Measurements from ENCODE around the gene DPPA2.
"Not testable (repeated sequence)": the region's sequence is repeated elsewhere in the genome, so short reads cannot be mapped to it uniquely, and the experiment has no call there.

The DPPA2 gene, protein sequence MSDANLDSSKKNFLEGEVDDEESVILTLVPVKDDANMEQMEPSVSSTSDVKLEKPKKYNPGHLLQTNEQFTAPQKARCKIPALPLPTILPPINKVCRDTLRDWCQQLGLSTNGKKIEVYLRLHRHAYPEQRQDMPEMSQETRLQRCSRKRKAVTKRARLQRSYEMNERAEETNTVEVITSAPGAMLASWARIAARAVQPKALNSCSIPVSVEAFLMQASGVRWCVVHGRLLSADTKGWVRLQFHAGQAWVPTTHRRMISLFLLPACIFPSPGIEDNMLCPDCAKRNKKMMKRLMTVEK

DNA sequence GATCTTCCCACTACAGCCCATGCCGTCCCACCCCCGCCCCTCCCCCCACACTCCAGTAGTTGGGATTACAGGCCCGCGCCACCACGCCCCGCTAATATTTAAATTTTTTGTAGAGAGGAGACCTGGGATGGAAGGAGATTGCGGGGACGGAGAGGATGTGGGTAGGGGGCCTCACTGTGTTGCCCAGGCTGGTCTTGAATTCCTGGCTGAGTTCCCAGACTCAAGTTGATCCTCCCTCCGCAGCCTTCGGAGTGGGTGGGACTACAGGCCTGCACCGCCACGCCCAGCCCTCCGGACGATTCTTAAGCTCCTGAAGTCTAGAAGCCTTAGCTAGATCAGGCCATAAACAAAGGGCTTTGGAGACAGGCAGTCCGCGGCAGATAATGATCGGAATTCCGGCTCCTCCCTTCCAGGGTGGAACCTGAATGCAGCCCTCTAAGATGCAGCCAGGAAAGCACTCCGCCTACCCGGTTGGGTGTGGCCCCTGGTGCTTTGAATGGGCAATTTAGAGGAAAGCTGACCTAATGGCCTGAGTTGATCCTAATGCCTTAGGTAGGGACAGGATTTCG is at the start of gene DPPA2:
Gene DPPA2 (minus strand): TSS at position 356 of the 569 bp plus-strand sequence. CDS start 1,975 bp downstream, outside the sequence.
- H3K36me3 ChIP-seq (ENCODE audit: control insufficient read depth, low read depth, low read length): no peaks in the 10 kb centered on the region
- H3K9ac ChIP-seq (ENCODE audit: low read length): no peak within 1 kb of the TSS
- H3K27ac ChIP-seq (ENCODE audit: low read length): no peak within 1 kb of the TSS
- peaks cover 20% of the 10 kb centered on the region for H3K4me1 ChIP-seq (ENCODE audit: control insufficient read depth, low read depth, low read length)
- no peaks in the 10 kb centered on the region for H3K9me3 ChIP-seq (ENCODE audit: control insufficient read depth, low read depth, low read length)
- H3K27me3 ChIP-seq (ENCODE audit: control insufficient read depth, insufficient read depth, low read length): no peaks in the 10 kb centered on the region
- H3K4me3 ChIP-seq (ENCODE audit: low read length): no peak within 1 kb of the TSS

DNA sequence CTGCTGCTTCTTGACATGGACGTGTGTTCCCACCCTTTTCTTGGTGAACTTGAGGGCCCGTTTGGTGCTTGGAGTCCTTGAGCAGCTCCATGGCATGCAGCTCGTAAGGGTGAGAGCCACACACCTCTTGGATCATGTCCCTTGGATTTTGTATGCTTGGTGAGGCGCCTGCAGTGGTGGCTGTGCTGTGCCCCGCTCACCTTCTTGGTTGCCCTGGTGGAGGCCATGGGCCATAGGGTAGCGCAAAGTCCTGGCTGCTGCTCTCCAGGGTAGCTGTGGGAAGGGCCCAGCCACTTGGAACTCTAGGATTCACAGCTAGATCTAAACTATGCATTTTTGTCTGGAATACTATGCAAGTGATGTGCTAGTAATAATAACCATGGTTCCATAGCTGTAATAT is 47.8 kb upstream of the DPPA2 start:
- no peaks in the 10 kb centered on the region for H3K9me3 ChIP-seq (ENCODE audit: control insufficient read depth, low read depth, low read length)
- H3K27me3 ChIP-seq (ENCODE audit: control insufficient read depth, insufficient read depth, low read length): no peaks in the 10 kb centered on the region
- no peak overlapping the region for H3K9ac ChIP-seq (ENCODE audit: low read length)
- H3K27ac ChIP-seq (ENCODE audit: low read length): no peak overlapping the region
- no peaks in the 10 kb centered on the region for H3K36me3 ChIP-seq (ENCODE audit: control insufficient read depth, low read depth, low read length)
- no peak overlapping the region for H3K4me3 ChIP-seq (ENCODE audit: low read length)
- no peaks in the 10 kb centered on the region for H3K4me1 ChIP-seq (ENCODE audit: control insufficient read depth, low read depth, low read length)

DNA sequence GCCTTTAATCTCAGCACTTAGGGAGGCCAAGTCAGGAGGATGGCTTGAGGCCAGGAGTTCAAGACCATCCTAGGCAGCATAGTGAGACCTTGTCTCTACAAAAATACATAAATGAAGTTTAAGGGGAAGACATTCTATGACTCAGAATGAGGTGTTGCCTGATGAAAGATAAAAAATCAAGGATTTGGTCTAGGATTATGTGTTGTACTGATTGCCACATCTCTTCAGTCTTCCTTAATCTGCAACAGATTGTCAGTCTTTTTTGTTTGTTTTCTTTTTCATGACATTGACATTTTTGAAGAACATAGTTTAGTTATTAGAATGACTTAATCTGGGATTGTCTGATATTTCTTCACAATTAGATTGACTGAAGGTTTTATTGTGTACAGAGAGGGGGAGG is 47.3 kb upstream of the DPPA2 start:
- H3K4me3 ChIP-seq (ENCODE audit: low read length): no peak overlapping the region
- no peak overlapping the region for H3K27ac ChIP-seq (ENCODE audit: low read length)
- H3K36me3 ChIP-seq (ENCODE audit: control insufficient read depth, low read depth, low read length): no peaks in the 10 kb centered on the region

DNA sequence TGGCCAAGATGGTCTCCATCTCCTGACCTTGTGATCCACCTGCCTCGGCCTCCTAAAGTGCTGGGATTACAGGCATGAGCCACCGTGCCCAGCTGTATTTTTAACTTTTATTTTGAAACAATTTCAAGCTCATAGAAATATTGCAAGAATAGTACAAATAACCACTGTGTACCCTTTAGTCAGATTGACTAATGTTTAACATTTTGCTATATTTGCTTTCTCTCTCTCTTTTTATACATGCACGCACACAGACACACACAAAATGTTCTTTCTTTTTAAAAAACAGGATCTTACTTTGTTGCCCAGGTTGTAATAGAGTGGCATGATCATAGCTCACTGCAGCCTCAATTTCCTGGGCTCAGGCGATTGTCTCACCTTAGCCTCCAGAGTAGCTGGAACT is 46.5 kb upstream of the DPPA2 start:
- no peaks in the 10 kb centered on the region for H3K4me1 ChIP-seq (ENCODE audit: control insufficient read depth, low read depth, low read length)

More for the DNA sequence above, 47.3 kb upstream of the DPPA2 start:
- Histone ChIP-seq H3K4me1 (ENCODE audit: control insufficient read depth, low read depth, low read length) (no peaks in the 10 kb centered on the region), H3K27me3 (ENCODE audit: control insufficient read depth, insufficient read depth, low read length) (no peaks in the 10 kb centered on the region), H3K9me3 (ENCODE audit: control insufficient read depth, low read depth, low read length) (no peaks in the 10 kb centered on the region), H3K9ac (ENCODE audit: low read length) (no peak overlapping the region)

DNA sequence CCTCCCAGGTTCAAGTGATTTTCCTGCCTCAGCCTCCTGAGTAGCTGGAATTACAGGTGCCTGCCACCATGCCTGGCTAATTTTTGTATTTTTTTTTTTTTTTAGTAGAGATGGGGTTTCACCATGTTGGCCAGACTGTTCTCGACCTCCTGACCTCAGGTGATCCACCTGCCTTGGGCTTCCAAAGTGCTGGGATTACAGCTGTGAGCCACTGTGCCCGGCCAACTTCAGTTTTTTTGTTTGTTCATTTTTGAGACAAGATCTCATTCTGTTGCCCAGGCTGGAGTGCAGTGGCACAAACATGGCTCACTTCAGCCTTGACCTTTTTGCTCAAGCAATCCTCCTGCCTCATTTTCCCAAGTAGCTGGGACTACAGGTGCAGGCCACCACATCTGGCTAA is 42.5 kb upstream of the DPPA2 start:
- not testable (repeated sequence) for H3K9me3 ChIP-seq (ENCODE audit: control insufficient read depth, low read depth, low read length); H3K27ac ChIP-seq (ENCODE audit: low read length); H3K9ac ChIP-seq (ENCODE audit: low read length); H3K27me3 ChIP-seq (ENCODE audit: control insufficient read depth, insufficient read depth, low read length); H3K36me3 ChIP-seq (ENCODE audit: control insufficient read depth, low read depth, low read length); H3K4me3 ChIP-seq (ENCODE audit: low read length)
- H3K4me1 ChIP-seq (ENCODE audit: control insufficient read depth, low read depth, low read length): peaks cover 26% of the 10 kb centered on the region

More for the DNA sequence above, 46.5 kb upstream of the DPPA2 start:
- Histone ChIP-seq H3K4me3 (ENCODE audit: low read length) (no peak overlapping the region), H3K36me3 (ENCODE audit: control insufficient read depth, low read depth, low read length) (no peaks in the 10 kb centered on the region), H3K27ac (ENCODE audit: low read length) (no peak overlapping the region), H3K9me3 (ENCODE audit: control insufficient read depth, low read depth, low read length) (no peaks in the 10 kb centered on the region), H3K27me3 (ENCODE audit: control insufficient read depth, insufficient read depth, low read length) (no peaks in the 10 kb centered on the region), H3K9ac (ENCODE audit: low read length) (no peak overlapping the region)

DNA sequence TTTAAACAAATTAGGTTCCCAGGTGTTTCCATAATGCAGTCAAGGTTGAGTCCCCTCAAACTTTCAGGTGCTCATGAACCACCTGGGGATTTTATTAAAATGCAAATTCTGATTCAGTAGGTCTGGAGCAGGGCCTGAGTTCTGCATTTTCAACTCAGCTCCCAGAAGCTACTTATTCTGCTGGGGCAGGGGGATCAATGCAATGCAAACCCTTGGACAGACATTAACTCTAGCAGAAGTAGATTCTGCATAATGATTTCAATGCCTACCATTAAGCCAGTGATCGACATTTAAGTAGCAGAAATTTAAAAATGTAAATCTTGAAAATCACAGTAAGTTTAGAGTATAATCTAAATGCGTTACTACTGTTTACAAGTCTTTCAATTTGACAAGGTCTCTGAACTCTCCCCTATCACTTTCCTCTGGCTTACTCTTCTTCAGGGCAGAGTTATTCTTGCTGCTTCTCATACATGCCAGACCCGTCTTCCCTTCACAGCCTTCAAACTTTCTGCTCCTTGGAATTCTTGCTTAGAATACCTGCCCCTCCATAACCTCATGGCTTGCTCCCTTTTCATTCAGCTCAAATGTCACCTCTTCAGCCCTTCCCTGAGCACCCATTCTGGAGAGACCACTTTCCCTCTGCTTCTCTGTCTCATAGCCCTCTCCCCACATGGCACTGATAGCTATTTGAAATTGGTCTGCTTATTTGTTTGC is 40.3 kb upstream of the DPPA2 start:
- H3K4me3 ChIP-seq (ENCODE audit: low read length): peak overlapping the region; percentile 49
- peak overlapping the region; percentile 31 for H3K9ac ChIP-seq (ENCODE audit: low read length)
- no peaks in the 10 kb centered on the region for H3K27me3 ChIP-seq (ENCODE audit: control insufficient read depth, insufficient read depth, low read length)

DNA sequence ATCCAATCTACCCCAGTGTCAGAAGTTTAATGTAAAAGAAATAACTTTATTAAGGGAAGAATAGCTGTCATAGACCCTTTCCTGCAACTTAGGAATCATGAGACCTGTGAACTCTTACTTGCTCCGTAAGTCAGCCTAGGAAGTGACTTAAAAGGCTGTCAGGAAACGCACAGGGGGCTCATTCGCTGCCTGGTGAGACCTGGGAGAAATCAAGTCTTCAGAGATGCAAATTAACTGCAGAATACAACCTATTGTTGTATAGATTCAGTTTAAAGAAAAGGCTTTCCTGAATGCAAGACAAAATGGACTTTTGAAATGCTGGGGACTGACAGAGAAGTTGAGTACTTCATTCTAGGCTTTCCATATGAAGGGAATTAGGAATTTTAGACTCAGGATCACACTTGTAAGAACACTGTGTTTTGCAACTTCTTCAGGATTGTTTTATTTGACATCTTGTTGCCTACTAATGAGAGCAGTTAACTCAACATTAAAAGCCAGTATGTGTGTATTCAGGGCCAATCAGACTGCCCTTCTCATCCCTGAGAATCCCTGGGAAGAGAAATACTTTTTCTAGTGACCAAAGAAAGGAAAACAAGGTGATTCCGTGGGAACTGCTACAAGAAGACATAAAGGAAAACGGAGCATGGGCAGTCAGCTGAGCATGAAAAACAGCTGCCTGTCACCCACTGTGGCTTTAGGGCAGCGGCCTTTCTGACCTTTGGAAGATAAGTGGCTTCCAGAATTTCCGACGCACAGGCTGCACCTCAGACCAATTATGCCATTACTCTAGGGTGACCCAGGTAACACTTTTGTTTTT is 39.5 kb upstream of the DPPA2 start:
- H3K9me3 ChIP-seq (ENCODE audit: control insufficient read depth, low read depth, low read length): no peaks in the 10 kb centered on the region
- H3K4me1 ChIP-seq (ENCODE audit: control insufficient read depth, low read depth, low read length): peaks cover 40% of the 10 kb centered on the region
- peak overlapping the region; percentile 73 for H3K27ac ChIP-seq (ENCODE audit: low read length)
- H3K27me3 ChIP-seq (ENCODE audit: control insufficient read depth, insufficient read depth, low read length): no peaks in the 10 kb centered on the region
- peak overlapping the region; percentile 31 for H3K9ac ChIP-seq (ENCODE audit: low read length)
- H3K36me3 ChIP-seq (ENCODE audit: control insufficient read depth, low read depth, low read length): no peaks in the 10 kb centered on the region
- H3K4me3 ChIP-seq (ENCODE audit: low read length): peak overlapping the region; percentile 49

More for the DNA sequence above, 40.3 kb upstream of the DPPA2 start:
- H3K9me3 ChIP-seq (ENCODE audit: control insufficient read depth, low read depth, low read length): no peaks in the 10 kb centered on the region
- H3K27ac ChIP-seq (ENCODE audit: low read length): peak overlapping the region; percentile 7
- H3K36me3 ChIP-seq (ENCODE audit: control insufficient read depth, low read depth, low read length): no peaks in the 10 kb centered on the region
- H3K4me1 ChIP-seq (ENCODE audit: control insufficient read depth, low read depth, low read length): peaks cover 37% of the 10 kb centered on the region

DNA sequence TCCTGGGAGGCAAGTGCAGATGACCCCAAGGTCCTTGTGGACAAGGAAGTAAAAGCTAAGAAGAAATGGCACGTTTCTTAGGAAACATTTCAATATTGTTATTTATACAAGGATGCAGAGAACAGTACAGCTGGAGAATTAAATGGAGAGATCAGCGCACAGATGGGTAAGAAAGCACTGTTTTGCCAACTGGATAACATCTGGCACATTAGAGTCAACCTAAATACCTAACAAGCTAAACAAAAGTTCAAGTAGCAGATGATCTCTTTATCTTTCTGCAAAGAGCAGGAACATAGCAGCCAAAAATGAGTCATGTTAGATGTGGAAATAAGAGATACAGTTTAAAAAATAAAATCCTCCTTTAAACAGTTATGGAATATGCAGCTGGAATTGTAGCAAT is 36.7 kb upstream of the DPPA2 start:
- no peaks in the 10 kb centered on the region for H3K36me3 ChIP-seq (ENCODE audit: control insufficient read depth, low read depth, low read length)
- H3K4me3 ChIP-seq (ENCODE audit: low read length): no peak overlapping the region
- H3K4me1 ChIP-seq (ENCODE audit: control insufficient read depth, low read depth, low read length): peaks cover 40% of the 10 kb centered on the region
- H3K27me3 ChIP-seq (ENCODE audit: control insufficient read depth, insufficient read depth, low read length): no peaks in the 10 kb centered on the region
- no peak overlapping the region for H3K27ac ChIP-seq (ENCODE audit: low read length)
- no peak overlapping the region for H3K9ac ChIP-seq (ENCODE audit: low read length)
- no peaks in the 10 kb centered on the region for H3K9me3 ChIP-seq (ENCODE audit: control insufficient read depth, low read depth, low read length)

DNA sequence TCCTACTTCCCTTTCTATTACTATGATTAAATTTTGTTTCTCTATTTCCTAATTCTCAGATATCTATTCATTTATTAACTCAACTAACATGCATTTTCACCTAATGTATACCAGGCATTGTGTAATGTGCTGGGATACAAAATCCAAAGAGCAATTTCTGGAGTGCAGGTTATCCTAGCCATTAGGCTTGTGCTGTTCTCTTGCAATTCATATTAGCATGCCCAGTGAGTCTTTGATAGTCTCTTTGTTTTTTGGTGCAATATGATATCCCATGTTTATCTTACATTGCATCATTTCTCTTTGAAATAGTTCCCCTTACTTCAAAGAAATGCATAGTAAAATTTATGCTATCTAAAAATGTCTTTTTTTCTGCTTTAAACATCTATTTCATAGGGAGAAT is 34.9 kb upstream of the DPPA2 start:
- H3K27me3 ChIP-seq (ENCODE audit: control insufficient read depth, insufficient read depth, low read length): no peaks in the 10 kb centered on the region

DNA sequence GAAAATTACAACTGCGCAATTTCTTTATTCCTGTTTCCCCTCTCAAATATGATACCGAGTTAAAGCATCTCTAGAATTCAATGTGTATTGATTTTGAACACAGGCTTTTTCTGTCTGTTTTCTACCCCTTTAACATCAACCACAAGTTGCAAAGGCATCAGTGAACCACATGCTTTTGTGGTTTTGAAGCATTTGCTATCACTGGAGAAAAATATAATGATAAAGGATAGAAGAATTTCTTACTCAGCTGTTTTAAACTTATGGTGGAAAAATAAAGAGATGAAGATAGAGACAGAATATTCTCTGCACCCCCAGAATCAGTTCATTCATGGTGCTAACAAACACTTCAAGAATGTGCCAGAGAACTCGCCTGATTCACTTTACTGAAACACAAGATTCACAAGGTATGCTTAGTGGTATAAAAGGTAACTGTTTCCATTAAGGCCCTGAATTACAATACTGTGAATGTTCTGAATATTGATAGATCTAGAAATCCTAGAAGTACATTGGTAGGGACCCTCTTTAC is 30.5 kb upstream of the DPPA2 start:
- Histone ChIP-seq H3K4me1 (ENCODE audit: control insufficient read depth, low read depth, low read length) (peaks cover 18% of the 10 kb centered on the region), H3K4me3 (ENCODE audit: low read length) (no peak overlapping the region), H3K9ac (ENCODE audit: low read length) (no peak overlapping the region), H3K9me3 (ENCODE audit: control insufficient read depth, low read depth, low read length) (no peaks in the 10 kb centered on the region), H3K27me3 (ENCODE audit: control insufficient read depth, insufficient read depth, low read length) (no peaks in the 10 kb centered on the region), H3K36me3 (ENCODE audit: control insufficient read depth, low read depth, low read length) (peaks cover 18% of the 10 kb centered on the region), H3K27ac (ENCODE audit: low read length) (no peak overlapping the region)

More for the DNA sequence above, 34.9 kb upstream of the DPPA2 start:
- H3K27ac ChIP-seq (ENCODE audit: low read length): no peak overlapping the region
- no peak overlapping the region for H3K9ac ChIP-seq (ENCODE audit: low read length)
- no peak overlapping the region for H3K4me3 ChIP-seq (ENCODE audit: low read length)
- H3K36me3 ChIP-seq (ENCODE audit: control insufficient read depth, low read depth, low read length): peaks cover 5% of the 10 kb centered on the region
- no peaks in the 10 kb centered on the region for H3K9me3 ChIP-seq (ENCODE audit: control insufficient read depth, low read depth, low read length)
- H3K4me1 ChIP-seq (ENCODE audit: control insufficient read depth, low read depth, low read length): peaks cover 30% of the 10 kb centered on the region

DNA sequence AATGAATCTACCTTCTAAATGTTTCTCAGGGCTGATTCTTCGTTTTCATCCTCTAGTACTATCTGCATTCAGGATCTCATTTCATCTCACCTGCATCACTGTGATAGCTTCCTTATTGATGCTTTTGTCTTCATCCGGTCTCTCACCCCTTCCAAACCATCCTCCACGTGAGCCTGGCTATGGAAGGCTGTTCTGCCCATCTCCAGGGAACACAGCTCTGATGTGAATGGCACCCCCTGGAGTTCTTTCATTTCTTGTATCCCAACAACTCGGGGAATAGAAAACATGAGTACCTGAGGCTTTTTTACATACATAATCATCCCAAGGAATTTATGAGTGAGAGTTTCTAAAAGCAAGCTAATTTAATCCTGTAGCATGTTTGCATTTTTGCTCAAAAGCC is 29.8 kb upstream of the DPPA2 start:
- Histone ChIP-seq H3K36me3 (ENCODE audit: control insufficient read depth, low read depth, low read length) (peaks cover 18% of the 10 kb centered on the region), H3K9ac (ENCODE audit: low read length) (no peak overlapping the region), H3K27ac (ENCODE audit: low read length) (no peak overlapping the region), H3K4me3 (ENCODE audit: low read length) (no peak overlapping the region), H3K27me3 (ENCODE audit: control insufficient read depth, insufficient read depth, low read length) (no peaks in the 10 kb centered on the region), H3K4me1 (ENCODE audit: control insufficient read depth, low read depth, low read length) (peaks cover 16% of the 10 kb centered on the region), H3K9me3 (ENCODE audit: control insufficient read depth, low read depth, low read length) (no peaks in the 10 kb centered on the region)

All from iPS-18a (cell line).